Measurements from ENCODE around the gene GLRX.

Gene GLRX

GRCh38 chr5:95822542-95823181 is at the start of gene GLRX:
GLRX (minus strand) TSS chr5:95822726; CDS start chr5:95822662, 64 bp downstream.
- peak; percentile 79 to 85 for DNase-seq

- DNase-seq: no peak
Observed at GRCh38 chr5:95871146-95871806, 48.8 kb upstream of the GLRX start.

- DNase-seq: peak; percentile 23 to 43
Observed at GRCh38 chr5:95870105-95870672, 47.7 kb upstream of the GLRX start.

- peak; percentile 39 to 56 for DNase-seq
Observed at GRCh38 chr5:95869173-95869855, 46.8 kb upstream of the GLRX start.

- no peak for DNase-seq
Observed at GRCh38 chr5:95868136-95868535, 45.6 kb upstream of the GLRX start.

- DNase-seq: no peak
Observed at GRCh38 chr5:95866435-95867040, 44.0 kb upstream of the GLRX start.

GRCh38 chr5:95864944-95865504 is 42.5 kb upstream of the GLRX start:
- DNase-seq: no peak

- no peak for DNase-seq
Observed at GRCh38 chr5:95864456-95864855, 41.9 kb upstream of the GLRX start.

GRCh38 chr5:95863383-95863757 is 40.8 kb upstream of the GLRX start:
- DNase-seq: peak; percentile 12 to 13

- DNase-seq: no peak
Observed at GRCh38 chr5:95862671-95863382, 40.3 kb upstream of the GLRX start.

- DNase-seq: no peak
Observed at GRCh38 chr5:95861864-95862561, 39.5 kb upstream of the GLRX start.

- DNase-seq: peak; percentile 75 to 82
Observed at GRCh38 chr5:95861221-95861863, 38.8 kb upstream of the GLRX start.

GRCh38 chr5:95859661-95860060 is 37.1 kb upstream of the GLRX start:
- no peak for DNase-seq

GRCh38 chr5:95858661-95859595 is 36.4 kb upstream of the GLRX start:
- peak; percentile 70 to 84 for DNase-seq

- no peak for DNase-seq
Observed at GRCh38 chr5:95858023-95858461, 35.5 kb upstream of the GLRX start.

- DNase-seq: no peak
Observed at GRCh38 chr5:95857185-95857945, 34.8 kb upstream of the GLRX start.

- no peak for DNase-seq
Observed at GRCh38 chr5:95856501-95856981, 34.0 kb upstream of the GLRX start.

GRCh38 chr5:95853490-95853889 is 31.0 kb upstream of the GLRX start:
- DNase-seq: no peak

- no peak for DNase-seq
Observed at GRCh38 chr5:95852567-95852966, 30.0 kb upstream of the GLRX start.
